Measurements from ENCODE around the gene POLR2I. TPM values are rescaled to one million over a fixed set of nuclear protein-coding genes. Genes with fewer than 3 reads are reported as not detected.

Gene POLR2I
- total and polyA plus RNA-seq, 2 of the 13 experiments (the other 11 are each of a cell fraction or from before 2014, with no cell fraction given), result 40.5 to 104 TPM

DNA sequence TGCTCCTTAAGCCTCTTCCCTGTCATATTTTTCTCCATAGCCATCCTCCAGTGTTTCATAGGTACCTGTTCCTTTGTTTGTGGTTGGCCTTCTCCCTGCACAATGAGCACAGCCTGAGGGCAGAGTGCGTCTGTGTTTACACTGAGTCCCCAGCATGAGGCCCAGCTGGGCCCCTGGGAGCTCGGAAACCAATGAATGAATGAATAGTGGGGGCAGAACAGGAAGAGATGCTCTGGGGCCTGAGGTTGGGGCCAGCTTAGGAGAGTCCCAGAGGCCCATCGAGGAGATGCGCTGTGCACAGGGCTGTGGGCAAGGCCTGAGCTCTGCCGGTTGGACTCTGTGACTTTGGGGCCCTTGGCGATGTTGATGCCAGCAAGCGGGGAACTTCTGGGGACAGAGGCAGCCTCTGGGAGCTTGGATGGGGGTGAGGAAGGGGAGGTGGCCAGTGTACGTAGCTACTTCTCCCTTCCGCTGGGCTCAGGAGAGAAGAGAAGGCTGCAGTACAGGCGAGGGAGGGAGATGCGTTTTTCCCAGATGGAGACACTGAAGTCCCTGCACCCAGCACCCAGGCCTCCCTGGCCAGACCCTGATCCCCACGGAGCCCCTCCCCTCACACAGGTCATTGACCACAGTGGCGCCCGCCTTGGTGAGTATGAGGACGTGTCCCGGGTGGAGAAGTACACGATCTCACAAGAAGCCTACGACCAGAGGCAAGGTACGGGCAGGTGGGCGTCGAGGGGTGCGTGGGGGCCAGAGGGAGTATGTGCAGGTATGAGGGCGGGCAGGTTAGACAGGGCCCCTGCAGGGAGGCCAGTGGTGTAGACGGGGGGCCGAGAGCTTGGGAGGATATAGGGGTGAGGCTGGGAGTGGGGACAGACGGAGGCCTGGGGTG lies 5.7 kb upstream of the POLR2I start (continued):
- TF ChIP-seq ZNF17 (CRISPR knock-in tag; IDR thresholded peaks at IDR 0.05), result no peak
- TF ChIP-seq MIXL1 (CRISPR knock-in tag; IDR thresholded peaks at IDR 0.05), result peak; percentile 42; the same call in 1 of the 2 replicates
- peak; percentile 89 for TF ChIP-seq ZFY (CRISPR knock-in tag; IDR thresholded peaks at IDR 0.05)
- TF ChIP-seq GFI1 (CRISPR knock-in tag; IDR thresholded peaks at IDR 0.05; ENCODE audit: borderline replicate concordance), result peak; percentile 64; the same call in 1 of the 2 replicates
- no peak; the same call in 1 of the 2 replicates for TF ChIP-seq ZNF782 (CRISPR knock-in tag; IDR thresholded peaks at IDR 0.05; ENCODE audit: borderline replicate concordance)
- TF ChIP-seq NFKBIZ (CRISPR knock-in tag; IDR thresholded peaks at IDR 0.05), result peak; percentile 78
- no peak for TF ChIP-seq HMGA1 (CRISPR knock-in tag; conservative IDR thresholded peaks at IDR 0.05)
- TF ChIP-seq ZNF749 (CRISPR knock-in tag; IDR thresholded peaks at IDR 0.05; ENCODE audit: borderline replicate concordance), result peak; percentile 79; the same call in 1 of the 2 replicates
- TF ChIP-seq MIER3 (CRISPR knock-in tag; IDR thresholded peaks at IDR 0.05; ENCODE audit: borderline replicate concordance), result peak; percentile 69; the same call in 1 of the 2 replicates
- no peak for TF ChIP-seq ZNF451 (CRISPR knock-in tag; IDR thresholded peaks at IDR 0.05)
- TF ChIP-seq ZNF616 (CRISPR knock-in tag; IDR thresholded peaks at IDR 0.05; ENCODE audit: low read depth), result no peak

DNA sequence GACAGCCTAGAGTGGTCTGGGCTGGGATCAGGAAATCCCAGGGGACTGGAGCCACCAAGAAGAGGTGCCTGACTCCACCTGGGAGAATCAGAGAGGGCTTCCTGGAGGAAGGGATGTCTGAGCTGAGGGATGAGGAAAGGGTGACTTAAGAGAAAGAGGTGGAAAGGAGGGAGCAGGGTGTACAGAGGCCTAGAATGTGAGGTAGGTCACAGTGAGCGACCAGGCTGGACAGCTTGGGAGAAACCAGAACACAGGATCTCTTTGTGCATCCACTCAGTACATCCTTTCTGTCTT lies 1.6 kb upstream of the POLR2I start:
- peak overlapping the region; percentile 93 for H3K4me2 ChIP-seq (ENCODE audit: low read depth, low read length)
- H3K27me3 ChIP-seq (ENCODE audit: control insufficient read depth in 1 of 2, insufficient read depth in 2 of 2, low read length in 2 of 2), result no peaks in the 10 kb centered on the region; a peak in 1 of 5 replicates
- POLR2A ChIA-PET, result interaction anchor here (0.6 to 0.8 kb wide), 2 partner anchors 12 to 16 kb away, joined by 3 to 4 read pairs; no protein-coding TSS in a partner anchor
- no peaks in the 10 kb centered on the region for H4K20me1 ChIP-seq (ENCODE audit: insufficient read depth, low read length)
- H3K79me2 ChIP-seq (ENCODE audit: insufficient read depth, low read length), result peaks cover 34% of the 10 kb centered on the region
- H3K9me3 ChIP-seq (ENCODE audit: low read length), result no peaks in the 10 kb centered on the region
- FAIRE-seq (no peak), ATAC-seq (no peak), DNase-seq (ENCODE audit: low spot score) (no peak)
- H3K27ac ChIP-seq (ENCODE audit: extremely low read length, insufficient read depth, low read length), result peak overlapping the region; percentile 60
- CTCF ChIA-PET (ENCODE audit: low intra/inter-chr PET ratio, low total read pairs), result no interaction called here
- H3K36me3 ChIP-seq (replicated peaks in 1 of 2; ENCODE audit: control insufficient read depth in 1 of 2, insufficient read depth in 2 of 2, low read length in 2 of 2), result peaks cover 10 to 15% of the 10 kb centered on the region in 2 experiments; a peak in 2 of 5 replicates
- in situ Hi-C loops (cut with HindIII; ENCODE audit: extremely low pct_ligation_motif_present, low pct_unique_long_range_greater_than_20kb), result no loop called here
- intact Hi-C loops (cut with micrococcal nuclease; ENCODE audit: unreplicated experiment), result loop anchor here (1.0 kb wide), 1 partner anchor 24 kb away; the partner anchor contains the start of gene CAPNS1
- WGBS (ENCODE audit: low lambda C conversion rate), result 90% methylated on average over 1 of the region's 1 CpG
- H3K9ac ChIP-seq (ENCODE audit: insufficient read depth, low read depth, low read length), result peak overlapping the region; percentile 61
- no TSS peak for BruUV-seq (replicated peaks)
- TF ChIP-seq HMG20B (CRISPR knock-in tag; conservative IDR thresholded peaks at IDR 0.05), result no peak
- TF ChIP-seq ZMYM3 (CRISPR knock-in tag; IDR thresholded peaks at IDR 0.05), result no peak
- TF ChIP-seq, protein P1, sequence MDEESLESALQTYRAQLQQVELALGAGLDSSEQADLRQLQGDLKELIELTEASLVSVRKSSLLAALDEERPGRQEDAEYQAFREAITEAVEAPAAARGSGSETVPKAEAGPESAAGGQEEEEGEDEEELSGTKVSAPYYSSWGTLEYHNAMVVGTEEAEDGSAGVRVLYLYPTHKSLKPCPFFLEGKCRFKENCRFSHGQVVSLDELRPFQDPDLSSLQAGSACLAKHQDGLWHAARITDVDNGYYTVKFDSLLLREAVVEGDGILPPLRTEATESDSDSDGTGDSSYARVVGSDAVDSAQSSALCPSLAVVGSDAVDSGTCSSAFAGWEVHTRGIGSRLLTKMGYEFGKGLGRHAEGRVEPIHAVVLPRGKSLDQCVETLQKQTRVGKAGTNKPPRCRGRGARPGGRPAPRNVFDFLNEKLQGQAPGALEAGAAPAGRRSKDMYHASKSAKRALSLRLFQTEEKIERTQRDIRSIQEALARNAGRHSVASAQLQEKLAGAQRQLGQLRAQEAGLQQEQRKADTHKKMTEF (CRISPR knock-in tag; IDR thresholded peaks at IDR 0.05), result no peak
- no peak for TF ChIP-seq ZNF589 (CRISPR knock-in tag; conservative IDR thresholded peaks at IDR 0.05)
- TF ChIP-seq PITX1 (CRISPR knock-in tag; IDR thresholded peaks at IDR 0.05), result no peak
- TF ChIP-seq, protein P2, sequence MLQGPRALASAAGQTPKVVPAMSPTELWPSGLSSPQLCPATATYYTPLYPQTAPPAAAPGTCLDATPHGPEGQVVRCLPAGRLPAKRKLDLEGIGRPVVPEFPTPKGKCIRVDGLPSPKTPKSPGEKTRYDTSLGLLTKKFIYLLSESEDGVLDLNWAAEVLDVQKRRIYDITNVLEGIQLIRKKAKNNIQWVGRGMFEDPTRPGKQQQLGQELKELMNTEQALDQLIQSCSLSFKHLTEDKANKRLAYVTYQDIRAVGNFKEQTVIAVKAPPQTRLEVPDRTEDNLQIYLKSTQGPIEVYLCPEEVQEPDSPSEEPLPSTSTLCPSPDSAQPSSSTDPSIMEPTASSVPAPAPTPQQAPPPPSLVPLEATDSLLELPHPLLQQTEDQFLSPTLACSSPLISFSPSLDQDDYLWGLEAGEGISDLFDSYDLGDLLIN (CRISPR knock-in tag; IDR thresholded peaks at IDR 0.05; ENCODE audit: borderline replicate concordance), result no peak
- TF ChIP-seq ZNF451 (CRISPR knock-in tag; IDR thresholded peaks at IDR 0.05), result no peak
- TF ChIP-seq, protein P3, sequence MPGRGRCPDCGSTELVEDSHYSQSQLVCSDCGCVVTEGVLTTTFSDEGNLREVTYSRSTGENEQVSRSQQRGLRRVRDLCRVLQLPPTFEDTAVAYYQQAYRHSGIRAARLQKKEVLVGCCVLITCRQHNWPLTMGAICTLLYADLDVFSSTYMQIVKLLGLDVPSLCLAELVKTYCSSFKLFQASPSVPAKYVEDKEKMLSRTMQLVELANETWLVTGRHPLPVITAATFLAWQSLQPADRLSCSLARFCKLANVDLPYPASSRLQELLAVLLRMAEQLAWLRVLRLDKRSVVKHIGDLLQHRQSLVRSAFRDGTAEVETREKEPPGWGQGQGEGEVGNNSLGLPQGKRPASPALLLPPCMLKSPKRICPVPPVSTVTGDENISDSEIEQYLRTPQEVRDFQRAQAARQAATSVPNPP (CRISPR knock-in tag; IDR thresholded peaks at IDR 0.05), result no peak
- 0 out of 2 replicates have a peak, but pooled peaks have one; percentile 18 for TF ChIP-seq ZNF564 (CRISPR knock-in tag; IDR thresholded peaks at IDR 0.05)
- no peak overlapping the region for H2AFZ ChIP-seq (ENCODE audit: low read length)
- H3K4me3 ChIP-seq (replicated peaks in 1 of 3; ENCODE audit: insufficient read depth in 1 of 3, low read depth in 2 of 3, low read length in 3 of 3), result peak overlapping the region; percentile 71 to 88 (median 84); a peak in 5 of 6 replicates
- H3K4me1 ChIP-seq (ENCODE audit: insufficient read depth, low read length), result peaks cover 58% of the 10 kb centered on the region
